ENCODE measurements around the gene DACT3.

The DACT3 gene

DNA sequence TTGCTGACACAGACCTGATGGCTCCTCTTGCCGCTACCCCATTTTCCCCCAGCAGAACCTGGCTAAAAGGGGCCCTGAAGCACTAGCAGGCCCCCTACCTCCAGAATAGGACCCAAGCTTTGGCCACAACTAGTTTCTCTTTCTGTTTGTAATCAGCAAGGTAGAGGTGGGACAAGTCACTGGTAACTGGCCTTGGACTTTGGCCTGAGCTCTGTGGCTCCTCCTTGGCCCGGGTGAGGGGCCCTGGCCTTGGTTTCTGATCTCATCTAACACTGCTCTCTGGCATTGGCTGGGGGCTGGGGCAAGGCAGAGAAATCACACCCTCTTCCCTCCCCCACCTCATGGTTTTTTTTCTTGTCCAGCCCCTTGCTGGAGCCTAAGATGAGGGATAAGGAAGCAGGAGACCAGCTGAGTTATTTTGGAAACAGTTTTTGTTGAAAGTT lies 57.8 kb downstream of the DACT3 start:
- ChIA-PET CTCF (interaction anchor here (1.2 to 9.1 kb wide), 5 partner anchors 10 to 73 kb away, joined by 3 to 117 read pairs (median 4); partner anchors contain the start of gene DACT3), POLR2A (no interaction called here)
- DNase-seq (ENCODE audit: low read depth, low spot score), result no peak
- TF ChIP-seq, protein P1, sequence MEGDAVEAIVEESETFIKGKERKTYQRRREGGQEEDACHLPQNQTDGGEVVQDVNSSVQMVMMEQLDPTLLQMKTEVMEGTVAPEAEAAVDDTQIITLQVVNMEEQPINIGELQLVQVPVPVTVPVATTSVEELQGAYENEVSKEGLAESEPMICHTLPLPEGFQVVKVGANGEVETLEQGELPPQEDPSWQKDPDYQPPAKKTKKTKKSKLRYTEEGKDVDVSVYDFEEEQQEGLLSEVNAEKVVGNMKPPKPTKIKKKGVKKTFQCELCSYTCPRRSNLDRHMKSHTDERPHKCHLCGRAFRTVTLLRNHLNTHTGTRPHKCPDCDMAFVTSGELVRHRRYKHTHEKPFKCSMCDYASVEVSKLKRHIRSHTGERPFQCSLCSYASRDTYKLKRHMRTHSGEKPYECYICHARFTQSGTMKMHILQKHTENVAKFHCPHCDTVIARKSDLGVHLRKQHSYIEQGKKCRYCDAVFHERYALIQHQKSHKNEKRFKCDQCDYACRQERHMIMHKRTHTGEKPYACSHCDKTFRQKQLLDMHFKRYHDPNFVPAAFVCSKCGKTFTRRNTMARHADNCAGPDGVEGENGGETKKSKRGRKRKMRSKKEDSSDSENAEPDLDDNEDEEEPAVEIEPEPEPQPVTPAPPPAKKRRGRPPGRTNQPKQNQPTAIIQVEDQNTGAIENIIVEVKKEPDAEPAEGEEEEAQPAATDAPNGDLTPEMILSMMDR (IDR thresholded peaks at IDR 0.05; ENCODE audit: insufficient read depth, low read length, missing control alignments), result no peak
- H3K4me3 ChIP-seq (ENCODE audit: low read depth, low read length), result peak overlapping the region; percentile 89

- DNase-seq (ENCODE audit: low read depth, low spot score), result no peak
- peak overlapping the region; percentile 89 for H3K4me3 ChIP-seq (ENCODE audit: low read depth, low read length)
- TF ChIP-seq, protein P1 (IDR thresholded peaks at IDR 0.05; ENCODE audit: insufficient read depth, low read length, missing control alignments), result no peak
- CTCF ChIA-PET, result interaction anchor here (0.9 to 9.1 kb wide), 7 partner anchors 10 to 101 kb away, joined by 3 to 117 read pairs (median 4); partner anchors contain the start of gene DACT3
- POLR2A ChIA-PET, result interaction anchor here (1.3 kb wide), 1 partner anchor 9 kb away, joined by 6 read pairs; no protein-coding TSS in a partner anchor
Measured at GRCh38 chr19:46602392-46603194, 58.4 kb downstream of the DACT3 start.

DNA sequence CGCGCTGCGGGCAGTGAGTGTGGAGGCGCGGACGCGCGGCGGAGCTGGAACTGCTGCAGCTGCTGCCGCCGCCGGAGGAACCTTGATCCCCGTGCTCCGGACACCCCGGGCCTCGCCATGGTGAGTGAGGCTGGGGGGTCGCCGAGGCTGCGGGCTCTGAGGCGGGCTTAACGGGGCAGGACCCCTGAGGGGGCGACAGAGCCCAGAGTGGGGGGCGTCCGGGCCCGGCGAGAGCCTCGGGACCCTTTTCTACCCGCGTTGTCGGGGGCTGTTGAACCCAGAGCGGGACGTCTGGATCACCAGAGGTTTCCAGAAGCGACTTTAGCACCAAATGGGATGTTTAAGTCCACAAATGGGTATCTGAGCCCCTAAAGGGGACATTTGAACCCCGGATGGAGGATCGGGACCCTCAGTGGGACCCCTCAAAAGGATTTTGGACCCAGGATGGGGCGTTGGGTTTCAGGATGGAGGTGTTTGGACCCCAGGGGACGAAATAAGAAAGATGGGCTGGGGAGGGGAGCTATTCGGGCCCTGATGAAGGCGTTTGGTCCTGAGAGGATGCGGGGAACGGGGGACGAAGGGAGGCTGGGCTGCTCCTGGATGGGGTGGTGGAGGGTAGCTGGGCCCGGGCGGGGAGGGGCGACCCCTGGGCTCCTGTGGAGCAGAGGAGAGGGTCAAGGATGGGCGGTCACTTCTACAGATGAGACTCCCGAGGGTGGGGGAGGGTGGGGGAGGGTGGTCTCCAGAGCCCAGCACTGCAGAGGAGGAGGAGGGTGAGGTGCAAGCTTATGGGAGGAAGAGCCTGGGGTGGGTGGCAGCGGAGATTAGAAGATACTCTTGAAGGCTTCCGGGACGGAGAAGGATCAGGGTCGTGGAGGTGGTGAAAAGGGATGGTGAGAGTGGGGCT lies 59.4 kb downstream of the DACT3 start, which contains the start of gene CALM3:
Gene CALM3, plus strand, starts transcription at position 13 of the 907 bp plus-strand sequence. Its CDS starts 105 bp downstream, at position 118.
- H3K4me3 ChIP-seq (ENCODE audit: low read depth, low read length), result peak within 1 kb of the TSS; percentile 89
- TF ChIP-seq, protein P1 (IDR thresholded peaks at IDR 0.05; ENCODE audit: insufficient read depth, low read length, missing control alignments), result no peak
- ChIA-PET POLR2A (interaction anchor here (0.6 to 2.5 kb wide), 7 partner anchors 10 to 128 kb away, joined by 3 to 15 read pairs (median 4); partner anchors contain the start of genes DACT3 and PTGIR), CTCF (interaction anchor here (0.8 to 9.1 kb wide), 9 partner anchors 12 to 205 kb away, joined by 3 to 117 read pairs (median 4); partner anchors contain the start of gene DACT3)
- no peak for DNase-seq (ENCODE audit: low read depth, low spot score)

DNA sequence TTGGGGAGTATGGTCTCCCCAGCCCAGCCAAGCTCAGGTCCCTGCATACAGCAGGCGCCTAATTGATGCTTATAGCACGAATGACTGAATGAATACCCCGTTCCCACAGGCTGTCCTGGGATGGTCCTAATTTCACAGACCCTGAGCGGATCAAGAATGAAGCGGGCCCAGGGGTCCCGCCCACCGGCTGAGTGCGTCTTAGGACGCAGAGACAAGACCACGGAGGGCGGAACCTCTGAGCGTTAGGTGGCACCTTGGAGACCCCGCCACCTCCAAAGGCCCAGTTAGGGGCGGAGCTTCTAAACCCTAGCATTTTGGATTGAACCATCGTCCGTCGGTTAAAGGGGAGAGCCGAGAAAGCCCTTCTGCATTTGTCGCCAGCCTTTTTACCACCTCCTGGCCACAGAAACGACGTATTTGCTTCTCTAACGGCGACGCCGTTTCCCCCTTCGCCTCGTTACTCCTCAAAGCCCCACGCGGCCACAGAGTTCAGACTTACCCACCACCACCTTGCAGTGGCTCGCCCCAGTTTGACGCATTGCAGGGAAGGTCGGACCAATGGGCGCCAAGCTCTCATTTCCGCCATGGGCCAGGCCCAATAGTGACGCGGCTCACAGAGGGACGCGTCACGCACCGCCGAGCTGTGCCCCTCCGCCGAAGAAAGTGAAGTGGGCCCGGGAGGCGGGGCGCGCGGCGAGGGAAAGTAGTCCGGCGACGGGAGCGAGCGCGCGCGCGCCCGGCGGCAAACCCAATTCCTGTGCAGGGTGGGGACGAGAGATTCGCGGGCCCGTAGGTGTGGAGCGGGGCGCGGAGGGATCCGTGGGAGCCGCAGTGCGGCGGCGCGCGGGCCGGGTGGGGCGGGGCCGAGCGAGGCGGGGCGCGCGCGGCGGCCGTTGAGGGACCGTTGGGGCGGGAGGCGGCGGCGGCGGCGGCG lies 60.3 kb downstream of the DACT3 start:
- CTCF ChIA-PET, result interaction anchor here (0.6 to 9.1 kb wide), 7 partner anchors 8 to 204 kb away, joined by 3 to 117 read pairs (median 9); partner anchors contain the start of gene DACT3

More for the DNA sequence above, 60.3 kb downstream of the DACT3 start:
- DNase-seq (ENCODE audit: low read depth, low spot score), result peak; percentile 84
- TF ChIP-seq, protein P1 (IDR thresholded peaks at IDR 0.05; ENCODE audit: insufficient read depth, low read length, missing control alignments), result no peak
- H3K4me3 ChIP-seq (ENCODE audit: low read depth, low read length), result peak overlapping the region; percentile 89
- POLR2A ChIA-PET, result interaction anchor here (0.6 to 2.5 kb wide), 13 partner anchors 11 to 584 kb away, joined by 3 to 15 read pairs (median 3); partner anchors contain the start of genes DACT3, HIF3A and PTGIR
